Endodermal cell (in vitro differentiated cells): Measurements from ENCODE around the gene RGS3. TPM values are rescaled to one million over a fixed set of nuclear protein-coding genes. Genes with fewer than 3 reads are reported as not detected.

ENCODE experiments used
- DNase-seq: peaks from one replicate; pipeline ENCODE4 v3.0.0-alpha.2; 2017
- H3K27ac ChIP-seq: 2 replicates; pipeline ENCODE4 v1.5.1; 2013; ENCODE audit warnings: mild to moderate bottlenecking, low read depth, low read length, moderate library complexity
- H3K27me3 ChIP-seq: 2 replicates; pipeline ENCODE4 v1.6.1; 2013; ENCODE audit warnings: mild to moderate bottlenecking, low read length, moderate library complexity; ENCODE audit not compliant: insufficient read depth, control insufficient read depth, poor library complexity, severe bottlenecking
- H3K36me3 ChIP-seq: 2 replicates; pipeline ENCODE4 v1.7.0; 2013; ENCODE audit warnings: mild to moderate bottlenecking, low read length, moderate library complexity; ENCODE audit not compliant: control insufficient read depth, insufficient read depth
- H3K4me1 ChIP-seq: one replicate; pipeline ENCODE4 v1.7.0; 2013; ENCODE audit warnings: low read length; ENCODE audit not compliant: control insufficient read depth, insufficient read depth
- H3K4me3 ChIP-seq: 2 replicates; pipeline ENCODE4 v1.5.1; 2013; ENCODE audit warnings: mild to moderate bottlenecking, low read length, moderate library complexity
- H3K9ac ChIP-seq: 2 replicates; pipeline ENCODE4 v1.6.1; 2013; ENCODE audit warnings: mild to moderate bottlenecking, low read length, moderate library complexity; ENCODE audit not compliant: poor library complexity, severe bottlenecking; ENCODE audit errors: extremely low read depth
- H3K9me3 ChIP-seq: 2 replicates; pipeline ENCODE4 v1.6.1; 2013; ENCODE audit warnings: mild to moderate bottlenecking, low read length, moderate library complexity; ENCODE audit not compliant: control insufficient read depth
- H3K27ac Mint-ChIP-seq: 2 replicates; pipeline ENCODE4 v1.8.0; 2020; ENCODE audit warnings: mixed read lengths
- H3K27me3 Mint-ChIP-seq: 2 replicates; pipeline ENCODE4 v1.8.0; 2021; ENCODE audit warnings: mild to moderate bottlenecking, mixed read lengths; ENCODE audit not compliant: insufficient read depth
- H3K36me3 Mint-ChIP-seq: 2 replicates; pipeline ENCODE4 v1.8.0; 2020; ENCODE audit warnings: low read depth, mixed read lengths
- H3K4me1 Mint-ChIP-seq: 2 replicates; pipeline ENCODE4 v1.8.0; 2020; ENCODE audit warnings: mixed read lengths
- H3K4me3 Mint-ChIP-seq: 2 replicates; pipeline ENCODE4 v1.8.0; 2020; ENCODE audit warnings: mild to moderate bottlenecking, moderate library complexity, mixed read lengths
- H3K9me3 Mint-ChIP-seq: 2 replicates; pipeline ENCODE4 v1.8.0; 2020; ENCODE audit warnings: mild to moderate bottlenecking, mixed read lengths
- CTCF ChIP-seq: fragments of 200-600 bp; sonication (generic); conservative IDR thresholded peaks from 2 replicates; pipeline ENCODE4 v1.5.0; 2021; ENCODE audit warnings: antibody characterized with exemption, mild to moderate bottlenecking
- WGBS, 2 experiments: methylation state at CpG; one replicate each; pipeline versions ENCODE4 v1.1.5 to v1.1.7; 2013; ENCODE audit warnings: missing lambda C conversion rate in 2 of 2, mixed read lengths in 1 of 2; ENCODE audit not compliant: insufficient coverage in 1 of 2, insufficient read length in 1 of 2; 5-methylcytosine and 5-hydroxymethylcytosine counted together
- total RNA-seq, 2 donors: library from RNA; stranded (reverse); fragmentation: NEBNext Ultra II Directional in 1 of 2; extraction: Animal tissue kit (Norgen Biotek cat#: 25700) in 1 of 2; gene quantifications; 2 replicates in 1 of 2; 3 replicates in 1 of 2; pipeline ENCODE4 v1.2.1, GENCODE V29; 2021

Gene RGS3
- total RNA-seq, 2 donors from 2014 or later = 20.7 to 40.3 TPM

- H3K4me1 Mint-ChIP-seq = peaks cover 21% of the 10 kb centered on the region
Observed at GRCh38 chr9:113538701-113539430, 75.3 kb downstream of the RGS3 start.

GRCh38 chr9:113540466-113540865 lies 76.9 kb downstream of the RGS3 start:
- H3K27ac ChIP-seq = no peak overlapping the region

More at GRCh38 chr9:113538701-113539430, 75.3 kb downstream of the RGS3 start:
- Histone ChIP-seq H3K9me3 (no peaks in the 10 kb centered on the region), H3K4me1 (peaks cover 2% of the 10 kb centered on the region), H3K27me3 (no peaks in the 10 kb centered on the region), H3K9ac (no peak overlapping the region), H3K4me3 (no peak overlapping the region), H3K27ac (no peak overlapping the region), H3K36me3 (no peaks in the 10 kb centered on the region)
- TF ChIP-seq CTCF = no peak
- H3K9me3 Mint-ChIP-seq = no peaks in the 10 kb centered on the region
- H3K27ac Mint-ChIP-seq = no peak overlapping the region
- DNase-seq = peak; percentile 31
- H3K4me3 Mint-ChIP-seq = no peak overlapping the region
- H3K36me3 Mint-ChIP-seq = no peaks in the 10 kb centered on the region
- H3K27me3 Mint-ChIP-seq = no peaks in the 10 kb centered on the region
- WGBS, 2 experiments = 92 to 94% methylated on average over 11 to 14 of the region's 14 CpGs

More at GRCh38 chr9:113540466-113540865, 76.9 kb downstream of the RGS3 start:
- TF ChIP-seq CTCF = no peak
- H3K36me3 Mint-ChIP-seq = no peaks in the 10 kb centered on the region
- Histone ChIP-seq H3K27me3 (no peaks in the 10 kb centered on the region), H3K9ac (no peak overlapping the region), H3K4me3 (no peak overlapping the region), H3K9me3 (no peaks in the 10 kb centered on the region), H3K36me3 (no peaks in the 10 kb centered on the region), H3K4me1 (peaks cover 2% of the 10 kb centered on the region)
- H3K27ac Mint-ChIP-seq = peak overlapping the region; percentile 39
- peak; percentile 40 for DNase-seq
- peaks cover 21% of the 10 kb centered on the region for H3K4me1 Mint-ChIP-seq
- 87 to 93% methylated on average over 6 of the region's 6 CpGs for WGBS, 2 experiments
- no peaks in the 10 kb centered on the region for H3K27me3 Mint-ChIP-seq
- H3K4me3 Mint-ChIP-seq = no peak overlapping the region
- H3K9me3 Mint-ChIP-seq = no peaks in the 10 kb centered on the region
